H1 (cell line): ENCODE measurements around the gene PCDHGB6. TPM values are rescaled to one million over a fixed set of nuclear protein-coding genes. Genes with fewer than 3 reads are reported as not detected.
"Not testable (repeated sequence)": the region's sequence is repeated elsewhere in the genome, so short reads cannot be mapped to it uniquely, and the experiment has no call there.

ENCODE experiments used
- CTCF ChIA-PET: fragments of 300-600 bp; sonication (Branson Sonifier 250); formaldehyde crosslinking; loops from one replicate; lab custom pipeline; 2021; ENCODE audit not compliant: partially characterized antibody; lab: Charles Lee
- POLR2A ChIA-PET: fragments of 300-600 bp; sonication (Branson Sonifier 250); formaldehyde crosslinking; loops from one replicate; lab custom pipeline; 2021; ENCODE audit warnings: inconsistent platforms; ENCODE audit not compliant: partially characterized antibody; lab: Charles Lee
- DNase-seq, 2 experiments: peaks; one replicate each; pipeline versions ENCODE4 v3.0.0 to v3.0.0-alpha.2; 2010 to 2022; ENCODE audit warnings: low spot score in 2 of 2, low read depth in 1 of 2, mixed read lengths in 1 of 2
- FAIRE-seq: peaks from 2 replicates; lab custom pipeline; 2011; peaks lifted over from hg19 to GRCh38; lab: Jason Lieb, UNC
- H2AFZ ChIP-seq: 2 replicates; pipeline ENCODE4 v1.8.1; 2012; ENCODE audit warnings: low read length, inconsistent platforms
- H2AK5ac ChIP-seq: 2 replicates; pipeline ENCODE4 v1.6.1; 2013; ENCODE audit warnings: low read depth, low read length
- H2BK120ac ChIP-seq: replicated peaks from 2 replicates; pipeline ENCODE3; 2013; ENCODE audit warnings: low read depth, low read length, inconsistent platforms
- H2BK12ac ChIP-seq: 2 replicates; pipeline ENCODE4 v1.6.1; 2013; ENCODE audit warnings: low read depth, low read length
- H2BK15ac ChIP-seq: 2 replicates; pipeline ENCODE4 v1.6.1; 2013; ENCODE audit warnings: low read length
- H2BK20ac ChIP-seq: 2 replicates; pipeline ENCODE4 v1.6.1; 2013; ENCODE audit warnings: low read length
- H2BK5ac ChIP-seq: 2 replicates; pipeline ENCODE4 v1.6.1; 2013; ENCODE audit warnings: low read depth, low read length
- H3K14ac ChIP-seq: 2 replicates; pipeline ENCODE4 v1.6.1; 2013; ENCODE audit warnings: inconsistent platforms; ENCODE audit not compliant: insufficient read length
- H3K18ac ChIP-seq: 2 replicates; pipeline ENCODE4 v1.6.1; 2013; ENCODE audit warnings: low read length; ENCODE audit errors: extremely low read depth
- H3K23ac ChIP-seq: 2 replicates; pipeline ENCODE4 v1.6.1; 2013; ENCODE audit warnings: inconsistent platforms; ENCODE audit not compliant: insufficient read length
- H3K23me2 ChIP-seq: 2 replicates; pipeline ENCODE4 v1.6.1; 2013; ENCODE audit warnings: low read depth, low read length
- H3K27ac ChIP-seq: 2 replicates; pipeline ENCODE4 v1.6.1; 2011; ENCODE audit warnings: low read depth, low read length, inconsistent platforms
- H3K27me3 ChIP-seq, 4 experiments: replicated peaks in 1 of 4; 1 replicate in 1 of 4; 2 replicates in 3 of 4; pipeline versions ENCODE4 v1.6.1 to v1.8.1; 2011 to 2013; ENCODE audit warnings: low read length in 3 of 4, mild to moderate bottlenecking in 3 of 4, inconsistent platforms in 2 of 4, mixed read lengths in 2 of 4, moderate library complexity in 1 of 4; ENCODE audit not compliant: control insufficient read depth in 3 of 4, insufficient read depth in 3 of 4; ENCODE audit errors: extremely low read depth in 1 of 4
- H3K36me3 ChIP-seq, 4 experiments: 2 replicates each; pipeline versions ENCODE4 v1.6.1 to v1.8.1; 2011 to 2013; ENCODE audit warnings: mild to moderate bottlenecking in 4 of 4, low read length in 3 of 4, moderate library complexity in 2 of 4, control low read depth in 1 of 4, inconsistent platforms in 1 of 4; ENCODE audit not compliant: insufficient read depth in 4 of 4, control insufficient read depth in 2 of 4
- H3K4ac ChIP-seq: replicated peaks from 2 replicates; pipeline ENCODE3; 2013; ENCODE audit warnings: low read length, low read depth, mixed read lengths, inconsistent platforms; ENCODE audit not compliant: insufficient read length
- H3K4me1 ChIP-seq, 4 experiments: replicated peaks in 1 of 4; 1 replicate in 1 of 4; 2 replicates in 3 of 4; pipeline versions ENCODE4 v1.6.1 to v1.8.1; 2011 to 2013; ENCODE audit warnings: low read length in 3 of 4, inconsistent platforms in 2 of 4, mixed read lengths in 1 of 4; ENCODE audit not compliant: insufficient read depth in 4 of 4, control insufficient read depth in 3 of 4
- H3K4me2 ChIP-seq, 2 experiments: 2 replicates each; pipeline versions ENCODE4 v1.6.1 to v1.8.1; 2011 to 2013; ENCODE audit warnings: low read depth in 2 of 2, low read length in 2 of 2, control low read depth in 1 of 2, inconsistent platforms in 1 of 2, mild to moderate bottlenecking in 1 of 2; ENCODE audit not compliant: insufficient read depth in 1 of 2
- H3K4me3 ChIP-seq, 4 experiments: fragments of 200-600, 300-600 bp in 1 of 4; sonication (generic), shearing (Covaris generic), sonication (Bioruptor Twin) in 1 of 4; 2 replicates each; pipeline versions ENCODE4 v1.5.1 to v1.8.1; 2011 to 2016; ENCODE audit warnings: low read length in 4 of 4, low read depth in 3 of 4, control low read depth in 2 of 4, inconsistent platforms in 2 of 4, mild to moderate bottlenecking in 2 of 4, mixed read lengths in 1 of 4, moderate library complexity in 1 of 4; ENCODE audit not compliant: insufficient read depth in 2 of 4; ENCODE audit errors: extremely low read depth in 1 of 4
- H3K56ac ChIP-seq: replicated peaks from 2 replicates; pipeline ENCODE3; 2013; ENCODE audit warnings: low read depth, mild to moderate bottlenecking, mixed read lengths, low read length, inconsistent platforms; ENCODE audit not compliant: insufficient read length
- H3K79me1 ChIP-seq: 2 replicates; pipeline ENCODE4 v1.6.1; 2013; ENCODE audit warnings: low read depth, low read length, control low read depth
- H3K79me2 ChIP-seq, 2 experiments: 2 replicates each; pipeline versions ENCODE4 v1.6.1 to v1.8.1; 2012 to 2013; ENCODE audit warnings: low read length in 2 of 2, mild to moderate bottlenecking in 2 of 2, inconsistent platforms in 1 of 2; ENCODE audit not compliant: insufficient read depth in 2 of 2, control insufficient read depth in 1 of 2
- H3K9ac ChIP-seq, 4 experiments: replicated peaks in 1 of 4; 1 replicate in 1 of 4; 2 replicates in 3 of 4; pipeline versions ENCODE4 v1.6.1 to v1.8.1; 2011 to 2013; ENCODE audit warnings: low read depth in 3 of 4, low read length in 3 of 4, control low read depth in 2 of 4, mild to moderate bottlenecking in 2 of 4, moderate library complexity in 2 of 4, inconsistent platforms in 1 of 4; ENCODE audit errors: extremely low read depth in 1 of 4
- H3K9me3 ChIP-seq, 2 experiments: 2 replicates each; pipeline versions ENCODE4 v1.6.1 to v1.8.1; 2012 to 2013; ENCODE audit warnings: mild to moderate bottlenecking in 2 of 2, moderate library complexity in 2 of 2, control low read depth in 1 of 2, inconsistent platforms in 1 of 2, low read depth in 1 of 2, low read length in 1 of 2, mixed read lengths in 1 of 2; ENCODE audit not compliant: insufficient read depth in 2 of 2
- H4K20me1 ChIP-seq, 2 experiments: replicated peaks in 1 of 2; 2 replicates each; pipeline versions ENCODE3 to v1.8.1; 2011 to 2013; ENCODE audit warnings: inconsistent platforms in 2 of 2, low read length in 2 of 2, mild to moderate bottlenecking in 1 of 2; ENCODE audit not compliant: insufficient read depth in 2 of 2, control insufficient read depth in 1 of 2
- H4K5ac ChIP-seq: 2 replicates; pipeline ENCODE4 v1.6.1; 2013; ENCODE audit warnings: low read length, low read depth, mixed read lengths, inconsistent platforms; ENCODE audit not compliant: insufficient read length
- H4K8ac ChIP-seq: 2 replicates; pipeline ENCODE4 v1.8.0; 2013; ENCODE audit warnings: mild to moderate bottlenecking, moderate library complexity, low read length, inconsistent platforms; ENCODE audit not compliant: insufficient read depth; ENCODE audit errors: extremely low read depth
- H4K91ac ChIP-seq: replicated peaks from 2 replicates; pipeline ENCODE3; 2013; ENCODE audit warnings: low read length, mixed read lengths, inconsistent platforms; ENCODE audit not compliant: insufficient read length
- ASH2L ChIP-seq: fragments of 200-600, 300-600 bp; sonication (generic); IDR thresholded peaks from one replicate; pipeline ENCODE4 v1.7.1; 2017; ENCODE audit warnings: low read length
- CREB1 ChIP-seq: IDR thresholded peaks from 2 replicates; pipeline ENCODE4 v1.6.1; 2012; ENCODE audit warnings: inconsistent platforms
- GABPA ChIP-seq: IDR thresholded peaks from 2 replicates; pipeline ENCODE4 v1.6.1; 2011; ENCODE audit warnings: mild to moderate bottlenecking, low read length, moderate library complexity, borderline replicate concordance; ENCODE audit not compliant: insufficient read depth
- NRF1 ChIP-seq: IDR thresholded peaks from 2 replicates; pipeline ENCODE4 v1.6.1; 2011; ENCODE audit warnings: mild to moderate bottlenecking, low read depth, low read length, improper control_type of control experiment
- PHF8 ChIP-seq: fragments of 200-600 bp; sonication (generic); conservative IDR thresholded peaks from 2 replicates; pipeline ENCODE4 v1.7.1; 2012; ENCODE audit warnings: low read depth, mild to moderate bottlenecking, inconsistent platforms, low read length, moderate library complexity
- RAD21 ChIP-seq, 2 experiments: IDR thresholded peaks in 1 of 2; conservative IDR thresholded peaks in 1 of 2; 2 replicates each; pipeline ENCODE4 v1.6.1; 2011; ENCODE audit warnings: low read depth in 2 of 2, low read length in 2 of 2, improper control_type of control experiment in 1 of 2, inconsistent platforms in 1 of 2, mild to moderate bottlenecking in 1 of 2, moderate library complexity in 1 of 2
- TAF1 ChIP-seq: IDR thresholded peaks from 2 replicates; pipeline ENCODE4 v1.6.1; 2011; ENCODE audit warnings: mild to moderate bottlenecking, low read depth, low read length
- TBP ChIP-seq: IDR thresholded peaks from 2 replicates; pipeline ENCODE4 v1.6.1; 2011; ENCODE audit warnings: low read depth, low read length, improper control_type of control experiment
- YY1 ChIP-seq: IDR thresholded peaks from 2 replicates; pipeline ENCODE4 v1.6.1; 2011; ENCODE audit warnings: low read depth, mild to moderate bottlenecking, low read length
- WGBS, 2 experiments: shearing (Covaris generic) in 1 of 2; methylation state at CpG; one replicate each; pipeline versions ENCODE4 v1.1.6 to v1.1.7; 2013 to 2015; ENCODE audit warnings: low lambda C conversion rate in 2 of 2, mixed read lengths in 2 of 2, inconsistent platforms in 1 of 2, low coverage in 1 of 2, missing lambda C conversion rate in 1 of 2; ENCODE audit not compliant: insufficient replicate concordance in 2 of 2, insufficient coverage in 1 of 2, insufficient read length in 1 of 2; ENCODE audit errors: extremely low coverage in 1 of 2, missing lambda C conversion rate in 1 of 2; 5-methylcytosine and 5-hydroxymethylcytosine counted together
- polyA plus RNA-seq, 7 experiments: library from polyadenylated mRNA; depleted of rRNA in 3 of 7; stranded (reverse) in 5 of 7; unstranded in 2 of 7; fragments of >200 nt in 5 of 7; fragments of 200-250 nt in 2 of 7; gene quantifications; 1 replicate in 5 of 7; 2 replicates in 1 of 7; 4 replicates in 1 of 7; pipeline versions ENCODE4 v1.2.1 to v1.2.3, GENCODE V29; 2011 to 2013; ENCODE audit warnings: missing spikeins in 2 of 7, mixed read lengths in 2 of 7
- total RNA-seq: library from RNA; stranded (reverse); fragmentation: NEBNext Ultra II Directional; extraction: Animal tissue kit (Norgen Biotek cat#: 25700); gene quantifications from 2 replicates; pipeline ENCODE4 v1.2.1, GENCODE V29; 2021

Gene PCDHGB6
- total and polyA plus RNA-seq, 2 of the 8 experiments (the other 6 are each of a cell fraction or from before 2014, with no cell fraction given), result 3.4 to 4.1 TPM

GRCh38 chr5:141417494-141418172 is 9.8 kb downstream of the PCDHGB6 start, which contains the start of gene PCDHGB7:
Gene PCDHGB7, plus strand, starts transcription at chr5:141417677. Its CDS starts 183 bp downstream, at chr5:141417860.
- Histone ChIP-seq H3K27me3 (peaks cover 0 to 12% (median 6%) of the 10 kb centered on the region in 4 experiments; a peak in 4 of 7 replicates), H4K8ac (peak within 1 kb of the TSS; percentile 77), H3K4me3 (peak within 1 kb of the TSS; percentile 48 to 73 (median 62)), H3K9me3 (peaks cover 26 to 30% of the 10 kb centered on the region in 2 experiments), H3K4me2 (peak within 1 kb of the TSS; percentile 60 to 65), H3K36me3 (peaks cover 0 to 21% (median under 1%) of the 10 kb centered on the region in 4 experiments; a peak in 2 of 8 replicates), H3K9ac (peak within 1 kb of the TSS in 3 of 4 experiments; percentile 34 to 56 (median 51); a peak in 5 of 7 replicates)
- H3K18ac ChIP-seq, H4K91ac ChIP-seq, H2BK15ac ChIP-seq, H2AFZ ChIP-seq, H3K23ac ChIP-seq, H3K23me2 ChIP-seq, H3K27ac ChIP-seq, FAIRE-seq, H2BK120ac ChIP-seq, H3K4me1 ChIP-seq, H2BK5ac ChIP-seq, H2BK20ac ChIP-seq, H2BK12ac ChIP-seq, H3K14ac ChIP-seq, H4K20me1 ChIP-seq, H2AK5ac ChIP-seq, H3K56ac ChIP-seq, H3K79me1 ChIP-seq, H3K79me2 ChIP-seq, H4K5ac ChIP-seq, H3K4ac ChIP-seq: not testable (repeated sequence)
- WGBS, 2 experiments, result 11% methylated on average over 35 of the region's 47 CpGs; no CpG with 5 or more reads in 1 of the 2 experiments
- ChIA-PET CTCF (interaction anchor here (0.6 to 23.3 kb wide), 45 partner anchors 11 to 282 kb away, joined by 3 to 1236 read pairs (median 4); partner anchors contain the start of genes PCDHB12, PCDHB13, PCDHB14 and PCDHB15), POLR2A (interaction anchor here (0.6 to 1.4 kb wide), 6 partner anchors 61 to 140 kb away, joined by 3 to 5 read pairs (median 4); no protein-coding TSS in a partner anchor)
- peak in 1 of 2 experiments; percentile 87 for DNase-seq
- TF ChIP-seq GABPA (0 out of 2 replicates have a peak, but pooled peaks have one; percentile 28), CREB1 (0 out of 2 replicates have a peak, but pooled peaks have one; percentile 38), YY1 (0 out of 2 replicates have a peak, but pooled peaks have one; percentile 18), PHF8 (0 out of 2 replicates have a peak, but pooled peaks have one; percentile 19), TBP (peak; percentile 29; the same call in 1 of the 2 replicates), ASH2L (peak; percentile 95), RAD21 (IDR thresholded peaks at IDR 0.05 in 1 of 2, conservative IDR thresholded peaks at IDR 0.05 in 1 of 2; ENCODE audit: low read depth in 2 of 2, low read length in 2 of 2) (peak; percentile 93 to 94), TAF1 (peak; percentile 46; the same call in 1 of the 2 replicates), NRF1 (peak; percentile 32)
